B cell (primary cell): ENCODE measurements around the gene VOPP1. TPM values are rescaled to one million over a fixed set of nuclear protein-coding genes. Genes with fewer than 3 reads are reported as not detected.

ENCODE experiments used
- ATAC-seq: fragments of 200-7000 bp; cut with Tn5 transposase; one replicate; pipeline ENCODE4 v1.10.0; 2021; ENCODE audit warnings: low read depth, mild to moderate bottlenecking, moderate number of reproducible peaks, moderate library complexity
- CTCF ChIA-PET: fragments of 350-600 bp; sonication (Branson Sonifier 250); formaldehyde crosslinking; loops from one replicate; lab custom pipeline; 2021; ENCODE audit warnings: antibody characterized with exemption, inconsistent platforms; lab: Charles Lee
- POLR2A ChIA-PET: fragments of 350-600 bp; sonication (Branson Sonifier 250); formaldehyde crosslinking; loops from one replicate; lab custom pipeline; 2021; ENCODE audit warnings: antibody characterized with exemption; lab: Charles Lee
- DNase-seq: peaks from one replicate; pipeline ENCODE4 v3.0.0; 2013
- H2AFZ ChIP-seq: 2 replicates; pipeline ENCODE4 v1.6.1; 2012; ENCODE audit warnings: mild to moderate bottlenecking, low read depth, low read length; ENCODE audit not compliant: insufficient read depth, poor library complexity, severe bottlenecking
- H3K27ac ChIP-seq, 2 donors: 1 replicate in 1 of 2; 2 replicates in 1 of 2; pipeline ENCODE4 v1.5.1; 2012 to 2013; ENCODE audit warnings: low read length in 2 of 2, mild to moderate bottlenecking in 2 of 2, moderate library complexity in 1 of 2
- H3K27me3 ChIP-seq, 4 experiments: fragments of 200-600 bp in 1 of 4; sonication (generic) in 1 of 4; replicated peaks in 1 of 4; 1 replicate in 2 of 4; 2 replicates in 2 of 4; pipeline versions ENCODE4 v1.6.1 to v1.7.0; 2013 to 2016; ENCODE audit warnings: low read length in 3 of 4, mild to moderate bottlenecking in 2 of 4, mixed read lengths in 1 of 4, moderate library complexity in 1 of 4; ENCODE audit not compliant: insufficient read depth in 4 of 4, control insufficient read depth in 3 of 4; ENCODE audit errors: control extremely low read depth in 1 of 4
- H3K36me3 ChIP-seq, 2 experiments: replicated peaks in 1 of 2; 1 replicate in 1 of 2; 2 replicates in 1 of 2; pipeline versions ENCODE4 v1.6.1 to v1.7.1; 2013; ENCODE audit warnings: low read length in 1 of 2; ENCODE audit not compliant: insufficient read depth in 2 of 2, control insufficient read depth in 1 of 2; ENCODE audit errors: control extremely low read depth in 1 of 2, extremely low read depth in 1 of 2
- H3K4me1 ChIP-seq, 2 donors: fragments of 200-600 bp in 1 of 2; sonication (generic) in 1 of 2; 1 replicate in 1 of 2; 2 replicates in 1 of 2; pipeline versions ENCODE4 v1.5.1 to v1.6.1; 2013 to 2017; ENCODE audit warnings: low read length in 2 of 2; ENCODE audit not compliant: control insufficient read depth in 2 of 2, insufficient read depth in 2 of 2
- H3K4me2 ChIP-seq: replicated peaks from 2 replicates; pipeline ENCODE3; 2012; ENCODE audit warnings: mild to moderate bottlenecking, low read depth, low read length; ENCODE audit not compliant: poor library complexity, severe bottlenecking
- H3K4me3 ChIP-seq, 5 experiments: fragments of 200-600 bp in 1 of 5; sonication (generic) in 1 of 5; 1 replicate in 3 of 5; 2 replicates in 2 of 5; pipeline versions ENCODE4 v1.5.1 to v1.7.0; 2011 to 2016; ENCODE audit warnings: low read length in 4 of 5, mild to moderate bottlenecking in 4 of 5, low read depth in 2 of 5, control low read depth in 1 of 5, moderate library complexity in 1 of 5; ENCODE audit not compliant: insufficient read depth in 1 of 5; ENCODE audit errors: control extremely low read depth in 1 of 5, extremely low read depth in 1 of 5
- H3K79me2 ChIP-seq: fragments of 200-600 bp; sonication (generic); one replicate; pipeline ENCODE4 v1.6.0; 2016; ENCODE audit warnings: low read length; ENCODE audit not compliant: control insufficient read depth, insufficient read depth
- H3K9ac ChIP-seq: fragments of 200-600 bp; sonication (generic); 2 replicates; pipeline ENCODE4 v1.6.1; 2017; ENCODE audit warnings: mild to moderate bottlenecking, low read length, moderate library complexity
- H3K9me3 ChIP-seq, 3 donors: one replicate each; pipeline versions ENCODE4 v1.6.1 to v1.7.1; 2013; ENCODE audit warnings: low read length in 2 of 3; ENCODE audit not compliant: control insufficient read depth in 2 of 3, insufficient read depth in 1 of 3; ENCODE audit errors: control extremely low read depth in 1 of 3
- H4K20me1 ChIP-seq: 2 replicates; pipeline ENCODE4 v1.6.0; 2012; ENCODE audit warnings: mild to moderate bottlenecking, low read length; ENCODE audit not compliant: insufficient read depth, control insufficient read depth, poor library complexity, severe bottlenecking
- H3K27ac Mint-ChIP-seq: one replicate; pipeline ENCODE4 v1.8.0; 2021; ENCODE audit warnings: mixed read lengths
- H3K27me3 Mint-ChIP-seq: one replicate; pipeline ENCODE4 v1.8.0; 2021; ENCODE audit warnings: mixed read lengths
- H3K4me1 Mint-ChIP-seq: one replicate; pipeline ENCODE4 v1.8.0; 2021; ENCODE audit warnings: mixed read lengths
- H3K4me3 Mint-ChIP-seq: one replicate; pipeline ENCODE4 v1.8.0; 2021; ENCODE audit warnings: mixed read lengths
- H3K9me3 Mint-ChIP-seq: one replicate; pipeline ENCODE4 v1.8.0; 2022; ENCODE audit warnings: mixed read lengths; ENCODE audit not compliant: insufficient read depth
- CTCF ChIP-seq: fragments of 200-600 bp; IDR thresholded peaks from one replicate; pipeline ENCODE4 v1.8.0; 2022; ENCODE audit warnings: antibody characterized with exemption, mild to moderate bottlenecking
- EZH2 ChIP-seq: IDR thresholded peaks from 2 replicates; pipeline ENCODE4 v1.6.1; 2012; ENCODE audit warnings: borderline replicate concordance, low read depth, mild to moderate bottlenecking, moderate library complexity, low read length; ENCODE audit not compliant: insufficient read depth, poor library complexity, severe bottlenecking
- WGBS: methylation state at CpG from one replicate; pipeline ENCODE4 v1.1.5; 2013; ENCODE audit warnings: missing lambda C conversion rate; ENCODE audit not compliant: insufficient coverage; 5-methylcytosine and 5-hydroxymethylcytosine counted together
- intact Hi-C: fragments of 100-400 bp; cut with micrococcal nuclease; formaldehyde crosslinking; loops from one replicate; pipeline ENCODE4 v1.10.0; 2022
- polyA plus RNA-seq: library from polyadenylated mRNA; depleted of rRNA; stranded (reverse); fragments of >200 nt; gene quantifications from 2 replicates; pipeline ENCODE4 v1.2.3, GENCODE V29; 2012
- total RNA-seq, 2 donors: library from RNA; stranded (reverse); fragments of 120-200 nt in 1 of 2; gene quantifications; 1 replicate in 1 of 2; 2 replicates in 1 of 2; pipeline versions ENCODE4 v1.2.3 to v1.2.4, GENCODE V29; 2013 to 2022

The VOPP1 gene
- total and polyA plus RNA-seq, 2 donors (not counting 1 experiment from before 2014, with no cell fraction given): 53.2 to 256 TPM

GRCh38 chr7:55509322-55509721, 63.0 kb downstream of the VOPP1 start:
- no peaks in the 10 kb centered on the region for H3K9me3 Mint-ChIP-seq
- intact Hi-C loops: loop anchor here (1.0 kb wide), 1 partner anchor 89 kb away; no protein-coding TSS in a partner anchor
- Histone ChIP-seq H3K9me3 (no peaks in the 10 kb centered on the region), H3K4me2 (no peak overlapping the region), H3K79me2 (peaks cover 96% of the 10 kb centered on the region), H2AFZ (no peak overlapping the region), H3K9ac (no peak overlapping the region), H3K27me3 (no peaks in the 10 kb centered on the region), H3K36me3 (peaks cover 0 to 34% of the 10 kb centered on the region in 2 experiments), H3K27ac (no peak overlapping the region), H4K20me1 (peaks cover 27% of the 10 kb centered on the region), H3K4me1 (peaks cover 14 to 64% of the 10 kb centered on the region in 2 donors), H3K4me3 (no peak overlapping the region)
- H3K27ac Mint-ChIP-seq: peak overlapping the region; percentile 70
- peaks cover 67% of the 10 kb centered on the region for H3K4me1 Mint-ChIP-seq
- ChIA-PET POLR2A (no interaction called here), CTCF (interaction anchor here (1.1 to 2.3 kb wide), 6 partner anchors 17 to 94 kb away, joined by 3 to 9 read pairs (median 4); no protein-coding TSS in a partner anchor)
- DNase-seq (peak; percentile 26), ATAC-seq (peak; percentile 31)
- no peak overlapping the region for H3K4me3 Mint-ChIP-seq
- H3K27me3 Mint-ChIP-seq: no peaks in the 10 kb centered on the region
- no peak for TF ChIP-seq CTCF
- no peak for TF ChIP-seq EZH2
- no CpG with 5 or more reads among the region's 1 CpG for WGBS

GRCh38 chr7:55508221-55509011, 63.9 kb downstream of the VOPP1 start:
- Mint-ChIP-seq H3K27me3 (no peaks in the 10 kb centered on the region), H3K9me3 (no peaks in the 10 kb centered on the region), H3K4me1 (peaks cover 65% of the 10 kb centered on the region), H3K27ac (peak overlapping the region; percentile 65), H3K4me3 (no peak overlapping the region)
- TF ChIP-seq EZH2 (no peak), CTCF (no peak)
- Histone ChIP-seq H3K9me3 (no peaks in the 10 kb centered on the region), H3K4me3 (no peak overlapping the region), H3K4me2 (no peak overlapping the region), H3K4me1 (peaks cover 17 to 60% of the 10 kb centered on the region in 2 donors), H3K36me3 (peaks cover 0 to 29% of the 10 kb centered on the region in 2 experiments), H3K27me3 (no peaks in the 10 kb centered on the region), H3K79me2 (peaks cover 96% of the 10 kb centered on the region), H3K27ac (no peak overlapping the region), H4K20me1 (peaks cover 23% of the 10 kb centered on the region), H3K9ac (no peak overlapping the region), H2AFZ (no peak overlapping the region)
- WGBS: 92% methylated on average over 2 of the region's 5 CpGs
- ATAC-seq (no peak), DNase-seq (no peak)
- intact Hi-C loops: loop anchor here (1.0 kb wide), 1 partner anchor 90 kb away; no protein-coding TSS in a partner anchor
- CTCF ChIA-PET: interaction anchor here (0.6 to 2.3 kb wide), 8 partner anchors 18 to 565 kb away, joined by 3 to 9 read pairs (median 4); no protein-coding TSS in a partner anchor
- POLR2A ChIA-PET: no interaction called here
